H1 (cell line): ENCODE results near the gene PRKG2. TPM values are rescaled to one million over a fixed set of nuclear protein-coding genes. Genes with fewer than 3 reads are reported as not detected.

Source experiments
- CTCF ChIA-PET: fragments of 300-600 bp; sonication (Branson Sonifier 250); formaldehyde crosslinking; loops from one replicate; lab custom pipeline; 2021; ENCODE audit not compliant: partially characterized antibody; lab: Charles Lee
- POLR2A ChIA-PET: fragments of 300-600 bp; sonication (Branson Sonifier 250); formaldehyde crosslinking; loops from one replicate; lab custom pipeline; 2021; ENCODE audit warnings: inconsistent platforms; ENCODE audit not compliant: partially characterized antibody; lab: Charles Lee
- DNase-seq, 2 experiments: peaks; one replicate each; pipeline versions ENCODE4 v3.0.0 to v3.0.0-alpha.2; 2010 to 2022; ENCODE audit warnings: low spot score in 2 of 2, low read depth in 1 of 2, mixed read lengths in 1 of 2
- FAIRE-seq: peaks from 2 replicates; lab custom pipeline; 2011; peaks lifted over from hg19 to GRCh38; lab: Jason Lieb, UNC
- H2AFZ ChIP-seq: 2 replicates; pipeline ENCODE4 v1.8.1; 2012; ENCODE audit warnings: low read length, inconsistent platforms
- H2AK5ac ChIP-seq: 2 replicates; pipeline ENCODE4 v1.6.1; 2013; ENCODE audit warnings: low read depth, low read length
- H2BK120ac ChIP-seq: replicated peaks from 2 replicates; pipeline ENCODE3; 2013; ENCODE audit warnings: low read depth, low read length, inconsistent platforms
- H2BK12ac ChIP-seq: 2 replicates; pipeline ENCODE4 v1.6.1; 2013; ENCODE audit warnings: low read depth, low read length
- H2BK15ac ChIP-seq: 2 replicates; pipeline ENCODE4 v1.6.1; 2013; ENCODE audit warnings: low read length
- H2BK20ac ChIP-seq: 2 replicates; pipeline ENCODE4 v1.6.1; 2013; ENCODE audit warnings: low read length
- H2BK5ac ChIP-seq: 2 replicates; pipeline ENCODE4 v1.6.1; 2013; ENCODE audit warnings: low read depth, low read length
- H3K14ac ChIP-seq: 2 replicates; pipeline ENCODE4 v1.6.1; 2013; ENCODE audit warnings: inconsistent platforms; ENCODE audit not compliant: insufficient read length
- H3K18ac ChIP-seq: 2 replicates; pipeline ENCODE4 v1.6.1; 2013; ENCODE audit warnings: low read length; ENCODE audit errors: extremely low read depth
- H3K23ac ChIP-seq: 2 replicates; pipeline ENCODE4 v1.6.1; 2013; ENCODE audit warnings: inconsistent platforms; ENCODE audit not compliant: insufficient read length
- H3K23me2 ChIP-seq: 2 replicates; pipeline ENCODE4 v1.6.1; 2013; ENCODE audit warnings: low read depth, low read length
- H3K27ac ChIP-seq: 2 replicates; pipeline ENCODE4 v1.6.1; 2011; ENCODE audit warnings: low read depth, low read length, inconsistent platforms
- H3K27me3 ChIP-seq, 4 experiments: replicated peaks in 1 of 4; 1 replicate in 1 of 4; 2 replicates in 3 of 4; pipeline versions ENCODE4 v1.6.1 to v1.8.1; 2011 to 2013; ENCODE audit warnings: low read length in 3 of 4, mild to moderate bottlenecking in 3 of 4, inconsistent platforms in 2 of 4, mixed read lengths in 2 of 4, moderate library complexity in 1 of 4; ENCODE audit not compliant: control insufficient read depth in 3 of 4, insufficient read depth in 3 of 4; ENCODE audit errors: extremely low read depth in 1 of 4
- H3K36me3 ChIP-seq, 4 experiments: 2 replicates each; pipeline versions ENCODE4 v1.6.1 to v1.8.1; 2011 to 2013; ENCODE audit warnings: mild to moderate bottlenecking in 4 of 4, low read length in 3 of 4, moderate library complexity in 2 of 4, control low read depth in 1 of 4, inconsistent platforms in 1 of 4; ENCODE audit not compliant: insufficient read depth in 4 of 4, control insufficient read depth in 2 of 4
- H3K4ac ChIP-seq: replicated peaks from 2 replicates; pipeline ENCODE3; 2013; ENCODE audit warnings: low read length, low read depth, mixed read lengths, inconsistent platforms; ENCODE audit not compliant: insufficient read length
- H3K4me1 ChIP-seq, 4 experiments: replicated peaks in 1 of 4; 1 replicate in 1 of 4; 2 replicates in 3 of 4; pipeline versions ENCODE4 v1.6.1 to v1.8.1; 2011 to 2013; ENCODE audit warnings: low read length in 3 of 4, inconsistent platforms in 2 of 4, mixed read lengths in 1 of 4; ENCODE audit not compliant: insufficient read depth in 4 of 4, control insufficient read depth in 3 of 4
- H3K4me2 ChIP-seq, 2 experiments: 2 replicates each; pipeline versions ENCODE4 v1.6.1 to v1.8.1; 2011 to 2013; ENCODE audit warnings: low read depth in 2 of 2, low read length in 2 of 2, control low read depth in 1 of 2, inconsistent platforms in 1 of 2, mild to moderate bottlenecking in 1 of 2; ENCODE audit not compliant: insufficient read depth in 1 of 2
- H3K4me3 ChIP-seq, 4 experiments: fragments of 200-600, 300-600 bp in 1 of 4; sonication (generic), shearing (Covaris generic), sonication (Bioruptor Twin) in 1 of 4; 2 replicates each; pipeline versions ENCODE4 v1.5.1 to v1.8.1; 2011 to 2016; ENCODE audit warnings: low read length in 4 of 4, low read depth in 3 of 4, control low read depth in 2 of 4, inconsistent platforms in 2 of 4, mild to moderate bottlenecking in 2 of 4, mixed read lengths in 1 of 4, moderate library complexity in 1 of 4; ENCODE audit not compliant: insufficient read depth in 2 of 4; ENCODE audit errors: extremely low read depth in 1 of 4
- H3K56ac ChIP-seq: replicated peaks from 2 replicates; pipeline ENCODE3; 2013; ENCODE audit warnings: low read depth, mild to moderate bottlenecking, mixed read lengths, low read length, inconsistent platforms; ENCODE audit not compliant: insufficient read length
- H3K79me1 ChIP-seq: 2 replicates; pipeline ENCODE4 v1.6.1; 2013; ENCODE audit warnings: low read depth, low read length, control low read depth
- H3K79me2 ChIP-seq, 2 experiments: 2 replicates each; pipeline versions ENCODE4 v1.6.1 to v1.8.1; 2012 to 2013; ENCODE audit warnings: low read length in 2 of 2, mild to moderate bottlenecking in 2 of 2, inconsistent platforms in 1 of 2; ENCODE audit not compliant: insufficient read depth in 2 of 2, control insufficient read depth in 1 of 2
- H3K9ac ChIP-seq, 4 experiments: replicated peaks in 1 of 4; 1 replicate in 1 of 4; 2 replicates in 3 of 4; pipeline versions ENCODE4 v1.6.1 to v1.8.1; 2011 to 2013; ENCODE audit warnings: low read depth in 3 of 4, low read length in 3 of 4, control low read depth in 2 of 4, mild to moderate bottlenecking in 2 of 4, moderate library complexity in 2 of 4, inconsistent platforms in 1 of 4; ENCODE audit errors: extremely low read depth in 1 of 4
- H3K9me3 ChIP-seq, 2 experiments: 2 replicates each; pipeline versions ENCODE4 v1.6.1 to v1.8.1; 2012 to 2013; ENCODE audit warnings: mild to moderate bottlenecking in 2 of 2, moderate library complexity in 2 of 2, control low read depth in 1 of 2, inconsistent platforms in 1 of 2, low read depth in 1 of 2, low read length in 1 of 2, mixed read lengths in 1 of 2; ENCODE audit not compliant: insufficient read depth in 2 of 2
- H4K20me1 ChIP-seq, 2 experiments: replicated peaks in 1 of 2; 2 replicates each; pipeline versions ENCODE3 to v1.8.1; 2011 to 2013; ENCODE audit warnings: inconsistent platforms in 2 of 2, low read length in 2 of 2, mild to moderate bottlenecking in 1 of 2; ENCODE audit not compliant: insufficient read depth in 2 of 2, control insufficient read depth in 1 of 2
- H4K5ac ChIP-seq: 2 replicates; pipeline ENCODE4 v1.6.1; 2013; ENCODE audit warnings: low read length, low read depth, mixed read lengths, inconsistent platforms; ENCODE audit not compliant: insufficient read length
- H4K8ac ChIP-seq: 2 replicates; pipeline ENCODE4 v1.8.0; 2013; ENCODE audit warnings: mild to moderate bottlenecking, moderate library complexity, low read length, inconsistent platforms; ENCODE audit not compliant: insufficient read depth; ENCODE audit errors: extremely low read depth
- H4K91ac ChIP-seq: replicated peaks from 2 replicates; pipeline ENCODE3; 2013; ENCODE audit warnings: low read length, mixed read lengths, inconsistent platforms; ENCODE audit not compliant: insufficient read length
- ASH2L ChIP-seq: fragments of 200-600, 300-600 bp; sonication (generic); IDR thresholded peaks from one replicate; pipeline ENCODE4 v1.7.1; 2017; ENCODE audit warnings: low read length
- CREB1 ChIP-seq: IDR thresholded peaks from 2 replicates; pipeline ENCODE4 v1.6.1; 2012; ENCODE audit warnings: inconsistent platforms
- EZH2 ChIP-seq: fragments of 200-600 bp; sonication (generic); IDR thresholded peaks from 2 replicates; pipeline ENCODE4 v1.7.1; 2012; ENCODE audit warnings: low read depth, mild to moderate bottlenecking, moderate library complexity, low read length, inconsistent platforms; ENCODE audit not compliant: severe bottlenecking
- FOSL1 ChIP-seq: IDR thresholded peaks from 2 replicates; pipeline ENCODE4 v1.6.1; 2011; ENCODE audit warnings: mild to moderate bottlenecking, low read depth, low read length, moderate library complexity; ENCODE audit not compliant: insufficient read depth
- JUN ChIP-seq: IDR thresholded peaks from 2 replicates; pipeline ENCODE4 v1.6.1; 2011; ENCODE audit warnings: low read depth, mild to moderate bottlenecking, improper control_type of control experiment, low read length
- RXRA ChIP-seq: IDR thresholded peaks from 2 replicates; pipeline ENCODE4 v1.6.1; 2011; ENCODE audit warnings: low read depth, mild to moderate bottlenecking, low read length, moderate library complexity; ENCODE audit not compliant: insufficient read depth
- SUZ12 ChIP-seq: fragments of 200-600 bp; sonication (generic); IDR thresholded peaks from 2 replicates; pipeline ENCODE4 v1.6.1; 2012; ENCODE audit warnings: mild to moderate bottlenecking, inconsistent platforms, low read length, moderate library complexity, mixed read lengths
- polyA plus RNA-seq, 7 experiments: library from polyadenylated mRNA; depleted of rRNA in 3 of 7; stranded (reverse) in 5 of 7; unstranded in 2 of 7; fragments of >200 nt in 5 of 7; fragments of 200-250 nt in 2 of 7; gene quantifications; 1 replicate in 5 of 7; 2 replicates in 1 of 7; 4 replicates in 1 of 7; pipeline versions ENCODE4 v1.2.1 to v1.2.3, GENCODE V29; 2011 to 2013; ENCODE audit warnings: missing spikeins in 2 of 7, mixed read lengths in 2 of 7
- total RNA-seq: library from RNA; stranded (reverse); fragmentation: NEBNext Ultra II Directional; extraction: Animal tissue kit (Norgen Biotek cat#: 25700); gene quantifications from 2 replicates; pipeline ENCODE4 v1.2.1, GENCODE V29; 2021
- TF ChIP-seq, protein P1 (sequence below): IDR thresholded peaks from 2 replicates; pipeline ENCODE4 v1.6.1; 2012; ENCODE audit warnings: inconsistent platforms

PRKG2 gene
- total and polyA plus RNA-seq, 2 of the 8 experiments (the other 6 are each of a cell fraction or from before 2014, with no cell fraction given) = 0.45 to 1.2 TPM

DNA sequence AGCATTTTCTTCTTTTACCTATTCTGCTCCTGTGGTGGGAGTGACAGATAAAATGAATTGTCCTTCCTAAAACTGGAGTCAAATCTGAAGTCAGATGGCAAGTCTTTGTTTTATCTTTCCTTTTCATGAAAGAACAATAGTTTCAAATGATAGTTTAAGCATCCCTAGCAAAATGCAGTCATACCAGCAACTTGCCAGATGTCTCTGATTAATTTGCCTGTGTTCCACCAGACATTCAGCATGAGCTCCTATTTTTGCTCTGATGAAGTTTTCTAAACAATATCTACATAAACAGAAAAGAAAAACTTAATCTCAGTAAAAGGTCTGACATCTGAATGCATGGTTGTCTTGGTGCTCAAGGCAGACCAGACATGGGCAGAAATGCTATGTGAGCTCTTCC, 15.2 kb downstream of the PRKG2 start:
- Histone ChIP-seq H3K79me1 (no peaks in the 10 kb centered on the region), H4K5ac (no peak overlapping the region), H3K36me3 (no peaks in the 10 kb centered on the region), H4K8ac (no peak overlapping the region), H2AK5ac (no peak overlapping the region), H3K23ac (no peak overlapping the region), H2BK12ac (no peak overlapping the region), H3K4me1 (no peaks in the 10 kb centered on the region), H3K56ac (no peak overlapping the region), H3K4me2 (no peak overlapping the region), H2BK5ac (no peak overlapping the region), H2BK20ac (no peak overlapping the region), H3K9ac (no peak overlapping the region), H3K4ac (no peak overlapping the region), H3K18ac (no peak overlapping the region), H3K23me2 (no peaks in the 10 kb centered on the region), H4K20me1 (no peaks in the 10 kb centered on the region), H3K9me3 (no peaks in the 10 kb centered on the region), H3K4me3 (no peak overlapping the region), H2BK15ac (no peak overlapping the region), H4K91ac (no peak overlapping the region), H2BK120ac (no peak overlapping the region), H3K79me2 (no peaks in the 10 kb centered on the region), H3K27ac (no peak overlapping the region), H2AFZ (no peak overlapping the region), H3K14ac (no peak overlapping the region), H3K27me3 (no peaks in the 10 kb centered on the region)
- CTCF ChIA-PET = no interaction called here
- FAIRE-seq (no peak), DNase-seq (no peak)
- POLR2A ChIA-PET = no interaction called here
- TF ChIP-seq JUN = no peak
- no peak for TF ChIP-seq ASH2L
- TF ChIP-seq EZH2 = no peak
- TF ChIP-seq, protein P1, sequence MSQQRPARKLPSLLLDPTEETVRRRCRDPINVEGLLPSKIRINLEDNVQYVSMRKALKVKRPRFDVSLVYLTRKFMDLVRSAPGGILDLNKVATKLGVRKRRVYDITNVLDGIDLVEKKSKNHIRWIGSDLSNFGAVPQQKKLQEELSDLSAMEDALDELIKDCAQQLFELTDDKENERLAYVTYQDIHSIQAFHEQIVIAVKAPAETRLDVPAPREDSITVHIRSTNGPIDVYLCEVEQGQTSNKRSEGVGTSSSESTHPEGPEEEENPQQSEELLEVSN = no peak
- no peak for TF ChIP-seq FOSL1
- TF ChIP-seq SUZ12 = no peak
- TF ChIP-seq CREB1 = no peak
- no peak for TF ChIP-seq RXRA
